Measurements from ENCODE around the gene FAM3D. TPM values are rescaled to one million over a fixed set of nuclear protein-coding genes. Genes with fewer than 3 reads are reported as not detected.

Gene FAM3D
- total RNA-seq, 1 donor from 2014 or later = not detected

- no peaks in the 10 kb centered on the region for H3K36me3 Mint-ChIP-seq (ENCODE audit: low read depth)
- H3K27me3 Mint-ChIP-seq (ENCODE audit: insufficient read depth) = no peaks in the 10 kb centered on the region
- no peaks in the 10 kb centered on the region for H3K4me1 Mint-ChIP-seq (ENCODE audit: low read depth)
- intact Hi-C loops (cut with micrococcal nuclease) = no loop called here
- no peak for DNase-seq (ENCODE audit: low spot score)
- no peak overlapping the region for H3K4me3 Mint-ChIP-seq
- H3K27ac Mint-ChIP-seq = no peak overlapping the region
- no peaks in the 10 kb centered on the region for H3K9me3 Mint-ChIP-seq
These were observed 8.1 kb downstream of the FAM3D start for GRCh38 chr3:58658508-58658907.

DNA sequence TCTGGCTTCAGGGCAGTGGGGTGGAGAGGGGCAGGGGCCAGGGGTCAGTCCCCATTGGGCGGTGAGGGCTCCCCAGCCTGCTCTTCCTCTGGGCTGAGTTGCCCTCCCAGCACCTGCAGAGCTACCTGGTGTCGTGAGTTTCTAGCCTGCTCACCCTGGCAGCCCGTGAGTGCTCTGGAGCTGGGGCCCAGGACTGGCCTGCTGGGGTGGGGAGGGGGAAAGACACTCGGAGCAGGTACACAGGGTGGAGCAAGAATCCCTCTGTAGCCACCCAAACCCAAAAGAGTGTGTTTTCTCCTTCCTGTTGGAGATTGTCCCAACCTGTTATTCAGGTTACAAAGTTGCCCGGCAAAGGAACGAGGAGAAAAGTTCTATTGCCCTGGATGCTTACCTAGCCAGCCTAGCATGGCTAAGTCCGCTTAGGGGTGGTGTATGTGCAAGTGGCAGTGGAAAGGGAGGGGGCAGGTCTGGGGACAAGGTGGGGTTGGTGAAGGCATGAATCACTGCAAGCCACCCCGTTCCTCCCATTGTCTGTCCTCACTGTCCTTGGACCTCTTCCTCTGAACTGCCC is 8.9 kb downstream of the FAM3D start:
- intact Hi-C loops (cut with micrococcal nuclease) = no loop called here
- no peak for DNase-seq (ENCODE audit: low spot score)
- H3K9me3 Mint-ChIP-seq = peaks cover under 1% of the 10 kb centered on the region
- no peaks in the 10 kb centered on the region for H3K4me1 Mint-ChIP-seq (ENCODE audit: low read depth)
- no peaks in the 10 kb centered on the region for H3K36me3 Mint-ChIP-seq (ENCODE audit: low read depth)
- no peak overlapping the region for H3K27ac Mint-ChIP-seq
- peaks cover under 1% of the 10 kb centered on the region for H3K27me3 Mint-ChIP-seq (ENCODE audit: insufficient read depth)
- no peak overlapping the region for H3K4me3 Mint-ChIP-seq

DNA sequence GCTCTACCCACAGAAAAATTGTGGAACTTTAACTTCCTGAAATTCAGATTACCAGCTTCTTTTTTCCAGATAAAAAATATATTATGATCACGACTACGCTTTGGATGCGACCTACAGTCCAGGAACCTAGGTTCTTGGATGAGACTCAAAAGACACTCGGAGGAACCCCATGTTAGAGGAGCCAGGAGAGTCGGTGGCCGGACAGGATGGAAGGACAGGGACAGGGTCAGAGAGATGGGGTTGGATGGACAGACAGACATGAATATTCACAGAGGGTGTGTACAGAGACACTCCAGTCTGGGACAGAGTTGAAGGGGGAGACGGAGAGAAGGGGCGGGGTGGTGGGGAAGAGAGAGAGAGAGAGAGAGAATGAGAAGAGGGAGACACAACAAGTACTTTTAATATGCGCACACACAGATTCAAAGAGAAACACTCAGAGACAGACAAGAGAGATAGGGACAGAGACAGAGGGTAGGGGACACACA is 9.5 kb downstream of the FAM3D start:
- Mint-ChIP-seq H3K9me3 (peaks cover 3% of the 10 kb centered on the region), H3K27ac (no peak overlapping the region), H3K4me1 (ENCODE audit: low read depth) (no peaks in the 10 kb centered on the region), H3K4me3 (no peak overlapping the region), H3K27me3 (ENCODE audit: insufficient read depth) (peaks cover 4% of the 10 kb centered on the region), H3K36me3 (ENCODE audit: low read depth) (no peaks in the 10 kb centered on the region)
- intact Hi-C loops (cut with micrococcal nuclease) = no loop called here
- no peak for DNase-seq (ENCODE audit: low spot score)

GRCh38 chr3:58656631-58657030 is 9.9 kb downstream of the FAM3D start:
- H3K4me3 Mint-ChIP-seq = no peak overlapping the region
- H3K4me1 Mint-ChIP-seq (ENCODE audit: low read depth) = no peaks in the 10 kb centered on the region
- H3K9me3 Mint-ChIP-seq = peaks cover 3% of the 10 kb centered on the region
- H3K36me3 Mint-ChIP-seq (ENCODE audit: low read depth) = no peaks in the 10 kb centered on the region
- no peak overlapping the region for H3K27ac Mint-ChIP-seq
- DNase-seq (ENCODE audit: low spot score) = no peak
- H3K27me3 Mint-ChIP-seq (ENCODE audit: insufficient read depth) = peaks cover 4% of the 10 kb centered on the region
- intact Hi-C loops (cut with micrococcal nuclease) = no loop called here

- no peak for DNase-seq (ENCODE audit: low spot score)
- H3K4me3 Mint-ChIP-seq = no peak overlapping the region
- H3K27me3 Mint-ChIP-seq (ENCODE audit: insufficient read depth) = peaks cover 4% of the 10 kb centered on the region
- intact Hi-C loops (cut with micrococcal nuclease) = no loop called here
- H3K27ac Mint-ChIP-seq = no peak overlapping the region
- peaks cover 3% of the 10 kb centered on the region for H3K9me3 Mint-ChIP-seq
- H3K36me3 Mint-ChIP-seq (ENCODE audit: low read depth) = no peaks in the 10 kb centered on the region
- no peaks in the 10 kb centered on the region for H3K4me1 Mint-ChIP-seq (ENCODE audit: low read depth)
These were observed 12.1 kb downstream of the FAM3D start for GRCh38 chr3:58654466-58654865.

- H3K4me3 Mint-ChIP-seq = no peak overlapping the region
- H3K9me3 Mint-ChIP-seq = peaks cover 3% of the 10 kb centered on the region
- H3K36me3 Mint-ChIP-seq (ENCODE audit: low read depth) = no peaks in the 10 kb centered on the region
- no peaks in the 10 kb centered on the region for H3K4me1 Mint-ChIP-seq (ENCODE audit: low read depth)
- H3K27ac Mint-ChIP-seq = no peak overlapping the region
- DNase-seq (ENCODE audit: low spot score) = no peak
- peaks cover 4% of the 10 kb centered on the region for H3K27me3 Mint-ChIP-seq (ENCODE audit: insufficient read depth)
- intact Hi-C loops (cut with micrococcal nuclease) = no loop called here
These were observed 13.9 kb downstream of the FAM3D start for GRCh38 chr3:58652624-58653023.

DNA sequence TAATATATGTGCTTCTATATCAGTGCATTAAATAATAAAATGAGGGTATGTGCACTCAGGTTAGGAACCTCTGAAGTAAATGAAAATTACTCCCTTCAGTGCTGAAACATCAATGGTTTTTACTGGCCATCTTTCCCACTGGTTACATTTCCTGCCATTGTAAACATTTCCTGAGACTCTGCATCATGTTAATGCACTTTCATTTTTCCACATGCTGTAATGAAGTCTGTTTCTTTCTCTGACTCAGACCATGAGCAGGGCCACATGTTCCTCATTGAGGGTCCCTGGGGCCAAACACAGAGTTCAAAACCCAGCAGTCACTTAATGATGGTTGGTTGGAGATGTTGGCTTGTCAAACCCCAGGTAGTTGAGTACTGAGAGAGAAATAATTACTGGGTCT is 15.3 kb downstream of the FAM3D start:
- DNase-seq (ENCODE audit: low spot score) = no peak
- intact Hi-C loops (cut with micrococcal nuclease) = no loop called here
- peaks cover 4% of the 10 kb centered on the region for H3K27me3 Mint-ChIP-seq (ENCODE audit: insufficient read depth)
- H3K36me3 Mint-ChIP-seq (ENCODE audit: low read depth) = no peaks in the 10 kb centered on the region
- H3K9me3 Mint-ChIP-seq = peaks cover 3% of the 10 kb centered on the region
- H3K4me1 Mint-ChIP-seq (ENCODE audit: low read depth) = no peaks in the 10 kb centered on the region
- H3K27ac Mint-ChIP-seq = no peak overlapping the region
- H3K4me3 Mint-ChIP-seq = no peak overlapping the region

DNA sequence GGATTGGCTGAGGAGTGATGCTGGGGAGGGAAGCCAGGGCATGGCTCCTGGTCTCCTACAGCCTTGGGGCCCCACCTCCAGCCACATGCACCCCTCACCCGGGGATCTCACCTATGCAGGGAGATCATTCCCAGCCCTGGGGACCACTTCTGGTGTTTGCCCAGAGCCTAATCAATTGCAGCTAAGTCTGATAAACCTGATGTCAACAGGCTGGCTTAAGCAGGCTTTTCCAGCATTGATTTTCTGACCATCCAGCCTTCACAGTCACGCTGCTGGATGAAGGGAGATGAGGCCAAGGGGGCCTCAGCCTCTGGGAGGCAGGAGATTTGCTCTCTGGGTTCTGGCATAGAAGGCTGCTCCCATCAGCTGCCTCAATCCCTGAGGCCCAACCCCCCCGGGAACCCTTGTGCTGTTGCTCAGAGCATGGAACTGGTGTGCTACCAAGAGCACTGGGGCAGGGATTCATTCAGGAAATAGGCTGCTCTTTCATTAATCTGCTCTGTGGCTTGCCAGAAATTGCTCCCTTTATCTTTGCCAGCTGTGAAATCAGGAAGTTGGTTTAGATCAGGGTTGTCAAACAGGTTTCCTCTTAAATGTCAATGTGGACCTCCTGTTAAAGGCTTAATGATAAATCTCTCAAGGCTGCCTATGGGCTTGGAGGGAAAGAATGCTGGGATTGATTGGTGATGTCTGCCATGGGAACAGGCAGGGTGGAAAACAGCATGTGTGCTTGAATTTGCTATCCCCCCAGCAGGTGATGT is 19.0 kb downstream of the FAM3D start:
- no peak overlapping the region for H3K4me3 Mint-ChIP-seq
- intact Hi-C loops (cut with micrococcal nuclease) = no loop called here
- H3K36me3 Mint-ChIP-seq (ENCODE audit: low read depth) = no peaks in the 10 kb centered on the region
- peaks cover 2% of the 10 kb centered on the region for H3K27me3 Mint-ChIP-seq (ENCODE audit: insufficient read depth)
- no peaks in the 10 kb centered on the region for H3K4me1 Mint-ChIP-seq (ENCODE audit: low read depth)
- no peak overlapping the region for H3K27ac Mint-ChIP-seq
- peaks cover 1% of the 10 kb centered on the region for H3K9me3 Mint-ChIP-seq
- no peak for DNase-seq (ENCODE audit: low spot score)

DNA sequence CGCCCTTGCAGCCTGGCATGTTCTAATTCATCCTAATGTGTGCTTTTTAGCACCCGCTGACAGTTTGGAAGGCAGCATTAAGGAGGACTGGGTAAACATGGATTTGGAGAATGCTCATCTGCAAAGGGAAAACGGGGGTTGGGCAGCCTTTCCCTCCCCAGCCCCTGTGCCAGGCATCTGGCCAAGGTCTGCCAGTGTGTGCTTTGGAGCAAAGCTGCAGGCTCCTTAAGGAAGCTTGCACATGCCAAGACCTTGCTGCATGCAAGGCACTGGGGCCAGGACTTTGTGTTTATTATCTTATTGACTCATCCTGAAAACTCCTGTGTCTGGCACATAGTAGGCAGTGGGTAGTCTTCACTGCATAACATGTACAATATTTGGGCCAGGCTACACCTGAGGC is 20.1 kb downstream of the FAM3D start:
- H3K27me3 Mint-ChIP-seq (ENCODE audit: insufficient read depth) = no peaks in the 10 kb centered on the region
- no peak for DNase-seq (ENCODE audit: low spot score)
- intact Hi-C loops (cut with micrococcal nuclease) = no loop called here
- no peak overlapping the region for H3K27ac Mint-ChIP-seq
- no peaks in the 10 kb centered on the region for H3K4me1 Mint-ChIP-seq (ENCODE audit: low read depth)
- no peaks in the 10 kb centered on the region for H3K36me3 Mint-ChIP-seq (ENCODE audit: low read depth)
- no peak overlapping the region for H3K4me3 Mint-ChIP-seq
- H3K9me3 Mint-ChIP-seq = no peaks in the 10 kb centered on the region

- DNase-seq (ENCODE audit: low spot score) = no peak
- H3K9me3 Mint-ChIP-seq = no peaks in the 10 kb centered on the region
- H3K27me3 Mint-ChIP-seq (ENCODE audit: insufficient read depth) = no peaks in the 10 kb centered on the region
- intact Hi-C loops (cut with micrococcal nuclease) = no loop called here
- H3K4me3 Mint-ChIP-seq = no peak overlapping the region
- no peaks in the 10 kb centered on the region for H3K4me1 Mint-ChIP-seq (ENCODE audit: low read depth)
- no peaks in the 10 kb centered on the region for H3K36me3 Mint-ChIP-seq (ENCODE audit: low read depth)
- H3K27ac Mint-ChIP-seq = no peak overlapping the region
These were observed 20.8 kb downstream of the FAM3D start for GRCh38 chr3:58645726-58646125.

DNA sequence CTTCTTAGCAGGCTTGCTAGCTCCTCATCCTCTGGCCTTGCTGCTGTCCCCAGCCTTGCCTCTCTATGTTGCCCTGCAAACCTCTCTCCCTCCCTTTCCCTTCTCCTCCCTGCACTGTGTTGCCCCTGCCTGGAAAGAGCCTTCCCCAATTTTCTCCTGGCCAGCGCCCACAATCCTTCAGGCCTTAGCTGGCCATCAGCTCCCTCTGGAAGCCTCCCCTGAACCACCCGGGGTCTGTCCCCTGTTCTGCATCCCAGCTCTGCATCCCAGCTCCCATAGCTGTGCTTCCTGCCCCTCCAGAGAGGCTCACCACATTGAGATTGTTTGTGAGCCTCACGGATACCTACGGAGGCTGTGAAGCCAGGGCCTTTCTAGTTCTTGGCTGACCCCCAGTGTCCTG is 23.7 kb downstream of the FAM3D start:
- Mint-ChIP-seq H3K27ac (no peak overlapping the region), H3K36me3 (ENCODE audit: low read depth) (no peaks in the 10 kb centered on the region), H3K27me3 (ENCODE audit: insufficient read depth) (no peaks in the 10 kb centered on the region), H3K9me3 (no peaks in the 10 kb centered on the region), H3K4me1 (ENCODE audit: low read depth) (no peaks in the 10 kb centered on the region), H3K4me3 (no peak overlapping the region)
- DNase-seq (ENCODE audit: low spot score) = no peak
- intact Hi-C loops (cut with micrococcal nuclease) = no loop called here

DNA sequence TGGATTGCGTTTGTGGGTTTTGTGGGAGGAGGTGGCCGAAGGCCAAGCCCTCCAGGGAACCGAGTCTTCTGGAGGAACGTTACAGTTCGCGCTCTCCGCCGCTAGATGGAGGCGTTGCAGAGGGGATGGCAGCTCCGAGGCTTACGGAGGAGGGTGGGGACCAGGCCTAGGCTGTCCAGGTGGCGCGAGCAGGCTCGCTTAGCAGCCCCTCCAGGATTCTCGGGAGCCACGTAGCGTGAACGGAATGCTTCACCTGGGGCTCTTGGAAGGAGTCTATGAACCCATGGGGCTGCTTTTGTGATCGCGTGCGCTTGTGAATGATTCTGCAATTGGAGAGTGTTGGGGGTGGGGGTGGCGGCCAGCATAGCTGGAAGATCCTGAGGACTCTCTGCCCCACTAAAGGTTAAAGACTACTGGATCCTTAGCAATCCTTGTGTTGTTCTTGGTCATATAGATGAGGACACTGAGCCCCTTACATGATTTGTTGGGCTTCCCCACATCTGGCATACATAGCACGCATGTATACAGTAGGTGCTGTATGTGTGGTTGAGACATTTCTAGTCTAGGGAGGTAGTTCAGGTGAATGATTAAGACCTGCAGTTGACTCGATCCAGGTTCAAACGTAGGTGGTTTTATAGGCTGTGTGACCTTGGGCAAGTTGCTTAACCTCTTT is 25.7 kb downstream of the FAM3D start:
- H3K4me1 Mint-ChIP-seq (ENCODE audit: low read depth) = no peaks in the 10 kb centered on the region
- no peaks in the 10 kb centered on the region for H3K36me3 Mint-ChIP-seq (ENCODE audit: low read depth)
- intact Hi-C loops (cut with micrococcal nuclease) = loop anchor here (1.0 kb wide), 1 partner anchor 412 kb away; no protein-coding TSS in a partner anchor
- H3K4me3 Mint-ChIP-seq = no peak overlapping the region
- DNase-seq (ENCODE audit: low spot score) = peak; percentile 30
- H3K27me3 Mint-ChIP-seq (ENCODE audit: insufficient read depth) = no peaks in the 10 kb centered on the region
- H3K9me3 Mint-ChIP-seq = no peaks in the 10 kb centered on the region
- no peak overlapping the region for H3K27ac Mint-ChIP-seq

GRCh38 chr3:58639842-58640241 is 26.7 kb downstream of the FAM3D start:
- Mint-ChIP-seq H3K9me3 (no peaks in the 10 kb centered on the region), H3K4me3 (no peak overlapping the region), H3K4me1 (ENCODE audit: low read depth) (no peaks in the 10 kb centered on the region)

More at GRCh38 chr3:58639842-58640241, 26.7 kb downstream of the FAM3D start:
- Mint-ChIP-seq H3K36me3 (ENCODE audit: low read depth) (no peaks in the 10 kb centered on the region), H3K27me3 (ENCODE audit: insufficient read depth) (no peaks in the 10 kb centered on the region), H3K27ac (no peak overlapping the region)
- no peak for DNase-seq (ENCODE audit: low spot score)
- intact Hi-C loops (cut with micrococcal nuclease) = loop anchor here (1.0 kb wide), 1 partner anchor 413 kb away; no protein-coding TSS in a partner anchor
